HG03097 (cell line): ENCODE data around the gene ZNF205.

Experiments used
- ATAC-seq: cut with Tn5 transposase; IDR thresholded peaks from one replicate; pipeline ENCODE4 v1.9.1; 2021; ENCODE audit not compliant: unreplicated experiment, low FRiP score

ZNF205 gene

DNA sequence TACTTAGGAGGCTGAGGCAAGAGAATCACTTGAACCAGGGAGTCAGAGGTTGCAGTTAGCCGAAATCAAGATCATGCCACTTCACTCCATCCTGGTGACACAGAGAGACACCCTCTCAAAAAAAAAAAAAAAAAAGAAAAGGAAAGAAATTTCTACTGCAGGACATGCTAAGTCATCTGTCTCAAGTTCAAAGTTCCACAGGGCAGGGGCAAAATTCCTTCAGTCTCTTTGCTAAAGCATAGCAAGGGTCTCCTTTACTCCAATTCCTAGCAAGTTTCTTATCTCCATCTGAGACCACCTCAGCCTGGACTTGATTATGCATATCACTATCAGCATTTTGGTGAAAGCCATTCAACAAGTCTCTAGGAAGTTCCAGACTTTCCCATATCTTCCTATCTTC is 27.9 kb upstream of the ZNF205 start:
- no peak for ATAC-seq

DNA sequence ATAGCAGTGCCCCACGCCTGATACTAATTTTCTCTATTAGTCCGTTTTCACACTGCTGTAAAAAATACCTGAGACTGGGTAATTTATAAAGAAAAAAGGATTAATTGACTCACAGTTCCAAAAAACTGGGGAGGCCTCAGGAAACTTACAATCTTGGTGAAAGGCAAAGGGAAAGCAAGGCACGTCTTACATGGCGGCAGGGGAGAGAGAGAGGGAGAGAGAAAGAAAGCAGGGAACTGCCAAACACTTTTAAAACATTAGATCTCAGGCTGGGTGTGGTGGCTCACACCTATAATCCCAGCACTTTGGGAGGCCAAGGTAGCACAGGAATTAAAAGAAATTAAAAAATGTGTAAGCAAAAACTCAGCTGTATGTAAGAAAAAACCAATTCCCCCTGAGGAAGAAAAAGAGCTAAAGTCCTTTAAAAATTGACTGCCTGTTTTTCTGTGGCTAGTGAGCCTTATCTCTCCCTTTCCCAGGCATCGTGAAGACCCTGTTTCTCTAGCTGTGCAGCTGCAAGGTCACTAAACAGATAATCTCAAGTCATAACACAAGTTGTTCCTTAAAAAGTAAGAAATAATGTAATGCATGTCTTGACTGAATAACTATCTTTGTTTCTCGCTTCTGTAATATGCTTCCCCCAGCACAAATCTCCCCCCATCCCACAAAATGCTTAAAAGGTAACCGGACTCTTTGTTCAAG is 27.3 kb upstream of the ZNF205 start:
- no peak for ATAC-seq

DNA sequence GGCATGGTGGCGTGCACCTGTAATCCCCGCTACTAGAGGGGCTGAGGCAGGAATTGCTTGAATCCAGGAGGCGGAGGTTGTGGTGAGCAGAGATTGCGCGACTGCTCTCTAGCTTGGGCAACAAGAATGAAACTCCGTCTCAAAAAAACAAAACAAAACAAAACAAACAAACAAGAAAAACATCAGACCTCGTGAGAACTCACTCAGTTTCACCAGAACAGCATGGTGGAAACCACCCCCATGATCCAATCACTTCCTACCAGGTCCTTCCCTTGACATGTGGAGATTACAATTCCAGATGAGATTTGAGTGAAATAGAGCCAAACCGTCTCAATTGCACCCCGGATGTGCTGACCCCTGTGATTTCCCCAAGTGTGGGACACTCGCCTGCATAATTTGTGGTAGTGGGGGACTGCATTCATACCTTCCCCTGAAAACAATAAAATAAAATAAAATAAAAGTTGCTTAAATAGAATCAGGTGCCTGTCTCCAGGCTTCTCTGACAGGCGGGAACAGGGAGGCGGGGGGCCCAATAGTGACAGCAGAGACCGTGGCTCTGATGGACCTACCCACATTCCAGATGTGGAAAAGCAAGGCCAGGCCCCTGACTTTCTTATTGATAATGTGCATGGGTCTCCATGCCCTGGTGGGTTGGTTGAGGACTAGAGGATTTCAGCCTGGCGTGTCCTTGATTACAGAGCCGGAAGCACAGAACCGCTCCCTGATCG is 26.4 kb upstream of the ZNF205 start:
- ATAC-seq: no peak

DNA sequence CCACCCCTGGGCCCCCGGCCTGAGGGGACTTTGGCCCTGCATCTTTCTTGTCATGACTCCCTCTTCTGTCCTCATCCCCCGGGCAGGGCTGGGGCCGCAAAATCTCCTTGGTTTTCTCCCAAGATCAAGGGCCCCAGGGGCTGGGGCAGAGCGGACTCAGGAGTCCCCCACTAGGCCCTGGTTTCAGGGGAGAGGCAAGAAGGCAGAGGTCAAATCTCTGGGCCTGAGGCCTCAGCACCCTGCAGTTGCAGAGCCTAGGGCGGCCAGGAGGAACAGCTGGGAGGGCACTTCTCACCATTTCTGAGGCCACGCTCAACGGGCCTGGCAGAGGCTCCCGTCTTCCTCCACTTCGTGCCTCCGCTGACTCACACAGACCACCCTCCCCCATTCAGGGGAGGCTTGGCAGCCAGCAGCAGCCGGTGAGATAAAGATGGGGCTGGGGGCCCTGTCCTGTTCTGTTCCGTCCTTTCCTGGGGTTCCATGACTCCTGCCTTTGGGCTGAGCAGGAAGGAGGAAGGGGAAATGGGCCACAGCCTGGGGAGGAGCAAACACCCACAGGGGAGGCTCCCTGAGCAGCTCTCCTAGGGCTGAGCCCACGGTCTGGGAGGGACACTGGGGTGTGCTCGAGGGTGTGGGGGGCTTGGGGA is 25.7 kb upstream of the ZNF205 start:
- no peak for ATAC-seq

DNA sequence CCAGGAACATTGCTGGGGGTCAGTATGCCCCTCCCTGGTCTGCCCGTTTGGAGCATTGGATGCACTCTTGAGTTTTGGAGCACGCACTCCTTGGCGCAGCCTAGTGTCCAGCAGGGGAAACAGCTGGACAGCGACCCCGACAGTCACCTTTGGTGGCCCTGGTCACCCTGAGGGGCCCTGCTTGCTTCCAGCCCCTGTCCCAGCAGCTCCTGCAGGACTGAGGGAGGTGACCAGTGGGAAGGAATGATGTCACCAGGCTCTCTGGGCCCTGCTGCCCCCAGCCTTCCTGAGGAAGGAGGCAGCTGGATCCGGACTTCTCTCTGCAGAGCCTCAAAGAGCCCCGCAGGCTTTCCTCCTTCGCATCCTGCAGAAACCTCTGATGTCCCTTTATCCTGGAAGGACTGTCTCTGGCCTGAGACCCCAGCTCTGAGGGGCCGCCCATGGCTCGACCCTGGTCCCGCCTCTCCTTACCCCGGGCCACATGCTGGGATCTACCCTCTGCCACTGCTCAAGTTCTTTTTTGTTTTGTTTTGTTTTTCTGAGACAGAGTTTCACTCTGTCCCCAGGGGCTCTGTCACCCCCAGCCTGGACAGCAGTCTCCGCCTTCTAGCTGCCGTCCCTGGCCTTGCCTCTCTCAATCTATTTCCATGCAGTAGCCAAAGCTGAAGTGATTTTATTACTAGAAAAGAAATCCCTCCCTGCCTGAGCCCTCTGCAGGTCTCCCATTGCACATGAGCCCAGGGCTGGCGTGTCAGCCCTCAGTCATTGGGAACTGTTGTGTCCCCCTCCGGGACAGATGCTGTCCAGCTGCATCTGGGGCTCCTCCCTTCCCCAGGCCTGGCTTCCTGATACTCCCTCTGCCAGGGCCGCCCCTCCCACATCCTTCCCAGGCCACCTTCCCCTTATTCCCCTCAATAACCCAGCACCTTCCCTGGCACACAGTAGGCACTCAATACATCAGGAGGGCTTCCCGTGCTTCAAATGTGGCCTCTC is 24.8 kb upstream of the ZNF205 start:
- no peak for ATAC-seq

DNA sequence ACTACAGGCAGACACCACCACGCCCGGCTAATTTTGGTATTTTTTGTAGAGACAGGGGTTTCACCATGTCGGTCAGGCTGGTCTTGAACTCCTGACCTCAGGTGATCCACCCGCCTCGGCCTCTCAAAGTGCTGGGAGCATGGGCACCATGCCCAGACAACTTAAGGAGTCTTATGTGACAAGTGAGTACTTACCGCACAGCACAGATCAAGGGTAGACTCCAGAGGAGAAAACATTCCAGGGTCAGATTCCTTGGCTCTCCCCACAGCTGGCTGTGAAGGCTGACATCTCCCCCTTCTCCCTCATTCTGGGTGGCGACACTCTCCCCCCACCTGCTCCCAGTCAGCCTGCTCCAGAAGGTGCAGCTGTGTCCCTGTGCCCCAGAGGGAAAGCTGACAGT is 23.9 kb upstream of the ZNF205 start:
- ATAC-seq: no peak

DNA sequence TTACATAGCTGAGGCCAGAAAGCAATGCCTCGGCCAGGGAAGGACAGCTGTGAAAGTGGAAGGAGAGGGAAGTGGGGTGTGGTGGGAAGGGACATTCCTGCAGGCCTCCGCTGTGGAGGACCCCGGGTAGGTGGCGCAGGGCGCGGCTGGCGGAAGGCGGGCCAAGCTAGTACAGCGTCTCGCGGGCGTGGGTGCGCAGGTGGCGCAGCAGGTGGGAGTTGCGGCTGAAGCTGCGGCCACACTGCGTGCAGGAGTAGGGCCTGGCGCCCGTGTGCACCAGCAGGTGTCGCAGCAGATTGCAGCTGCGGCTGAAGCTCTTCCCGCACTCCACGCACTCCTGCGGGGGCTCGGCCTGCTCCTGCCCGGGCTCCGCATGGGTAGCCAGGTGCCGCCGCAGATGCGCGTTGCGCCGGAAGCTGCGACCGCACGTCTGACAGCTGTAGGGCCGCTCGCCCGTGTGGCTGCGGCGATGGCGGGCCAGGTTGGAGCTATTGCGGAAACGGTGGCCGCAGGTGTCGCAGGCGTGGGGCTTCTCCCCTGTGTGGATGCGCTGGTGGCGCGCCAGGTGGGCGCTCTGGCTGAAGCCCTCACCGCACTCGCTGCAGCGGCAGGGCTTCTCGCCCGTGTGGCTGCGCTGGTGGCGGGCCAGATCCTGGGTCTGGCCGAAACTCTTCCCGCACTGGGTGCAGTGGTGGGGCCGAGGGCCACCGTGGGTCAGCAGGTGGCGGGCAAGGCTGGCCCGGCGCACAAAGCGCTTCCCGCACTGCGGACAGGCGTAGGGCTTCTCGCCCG is 23.3 kb upstream of the ZNF205 start:
- ATAC-seq: no peak

DNA sequence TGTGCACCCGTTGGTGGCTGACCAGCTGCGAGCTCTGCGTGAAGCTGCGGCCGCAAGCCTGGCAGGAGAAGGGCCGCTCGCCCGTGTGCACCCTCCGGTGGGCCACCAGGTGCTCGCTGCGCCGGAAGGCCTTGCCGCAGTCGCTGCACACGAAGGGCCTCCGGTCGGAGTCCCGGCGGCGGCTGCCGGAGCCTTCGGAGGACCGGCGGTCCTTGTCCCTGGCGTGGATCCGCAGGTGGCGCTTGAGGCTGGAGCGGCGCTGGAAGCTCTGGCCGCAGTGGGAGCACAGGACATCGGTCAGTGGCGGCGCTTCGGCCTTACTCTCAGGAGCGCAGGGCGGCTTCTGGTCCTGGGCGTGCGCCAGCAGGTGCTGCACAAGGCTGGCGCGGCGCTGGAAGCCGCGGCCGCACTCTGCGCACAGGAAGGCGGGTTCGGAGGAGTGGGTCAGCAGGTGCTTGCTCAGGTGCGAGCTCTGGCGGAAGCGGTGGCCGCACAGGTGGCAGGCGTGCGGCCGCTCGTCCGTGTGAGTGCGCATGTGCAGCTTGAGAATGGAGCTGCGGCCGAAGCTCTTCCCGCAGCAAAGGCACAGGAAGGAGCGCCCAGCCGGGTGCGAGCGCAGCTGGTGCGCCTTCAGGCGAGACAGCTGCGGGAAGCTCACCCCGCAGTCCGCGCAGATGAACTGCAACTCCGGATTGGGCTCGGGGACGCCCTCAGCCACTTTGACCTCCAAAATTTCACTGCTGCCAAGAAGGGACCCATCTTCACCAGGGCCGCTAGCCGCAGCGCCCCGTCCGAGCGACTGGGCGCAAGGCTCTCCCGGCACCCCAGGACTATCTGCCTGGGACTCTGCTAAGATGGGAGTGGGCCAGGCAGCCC is 22.4 kb upstream of the ZNF205 start:
- no peak for ATAC-seq

DNA sequence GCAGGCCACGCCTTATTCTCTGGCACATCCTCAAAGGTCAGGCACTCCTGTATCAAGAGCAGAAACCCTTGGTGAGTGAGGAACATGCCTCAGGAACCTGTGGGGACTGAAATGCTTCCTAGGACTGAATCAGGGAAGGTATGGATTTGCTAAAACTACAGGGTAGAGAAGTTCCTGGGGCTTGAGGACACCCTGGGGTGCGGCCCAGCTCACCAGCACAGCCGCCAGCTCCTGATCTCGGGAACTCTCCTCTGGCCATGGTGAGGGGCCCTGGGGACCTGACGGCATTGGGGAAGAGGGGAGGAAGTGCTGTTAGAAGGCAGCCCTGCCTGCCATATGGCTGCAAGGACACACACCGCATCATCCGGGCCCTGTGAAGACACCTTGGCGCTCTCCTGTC is 20.8 kb upstream of the ZNF205 start:
- no peak for ATAC-seq

DNA sequence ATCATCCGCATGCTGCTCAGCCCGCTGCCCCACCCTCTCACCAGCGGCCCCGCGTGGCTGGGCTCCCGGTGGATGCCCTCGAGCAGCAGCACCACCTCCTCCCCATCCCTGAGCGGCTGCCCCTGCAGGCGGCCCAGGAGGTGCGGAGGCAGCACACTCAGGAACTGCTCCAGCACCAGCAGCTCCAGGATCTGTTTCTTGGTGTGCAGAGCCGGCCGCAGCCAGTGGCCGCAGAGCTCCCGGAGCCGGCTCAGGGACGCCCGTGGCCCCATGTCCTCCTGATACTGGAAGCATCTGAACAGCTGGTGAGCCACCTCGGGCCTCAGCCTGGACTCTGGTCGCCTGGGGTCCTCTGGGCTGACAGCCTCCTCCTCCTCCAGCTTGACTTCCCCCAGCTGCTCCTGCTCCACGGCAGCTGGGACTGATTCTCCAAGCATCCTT is 19.9 kb upstream of the ZNF205 start:
- ATAC-seq: no peak

DNA sequence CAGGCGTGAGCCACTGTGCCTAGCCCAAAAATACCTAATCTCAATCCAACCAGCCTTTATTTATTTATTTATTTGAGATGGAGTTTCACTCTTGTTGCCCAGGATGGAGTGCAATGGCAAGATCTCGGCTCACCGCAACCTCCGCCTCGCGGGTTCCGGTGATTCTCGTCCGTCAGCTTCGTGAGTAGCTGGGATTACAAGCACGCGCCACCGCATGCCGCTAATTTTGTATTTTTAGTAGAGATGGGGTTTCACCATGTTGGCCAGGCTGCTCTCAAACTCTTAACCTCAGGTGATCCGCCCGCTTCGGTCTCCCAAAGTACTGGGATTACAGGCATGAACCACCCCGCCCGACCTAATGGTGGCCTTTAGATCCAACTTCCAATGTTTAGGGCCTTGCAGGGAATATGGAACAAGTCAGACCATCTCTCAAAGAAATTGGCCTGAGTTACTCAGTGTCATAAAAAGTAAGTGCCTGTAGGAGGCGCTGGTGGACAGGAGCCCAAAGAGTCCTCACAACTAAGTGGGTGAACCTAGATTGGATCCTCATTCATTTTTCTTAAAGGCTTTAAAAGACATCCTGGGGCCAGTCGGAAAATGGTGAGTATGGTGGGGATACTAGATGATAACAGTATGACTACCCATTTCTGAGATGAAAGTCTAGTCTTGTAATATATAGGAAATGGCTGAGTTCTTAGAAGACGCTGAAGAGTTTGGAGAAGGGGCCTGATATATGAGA is 17.9 kb upstream of the ZNF205 start:
- no peak for ATAC-seq

DNA sequence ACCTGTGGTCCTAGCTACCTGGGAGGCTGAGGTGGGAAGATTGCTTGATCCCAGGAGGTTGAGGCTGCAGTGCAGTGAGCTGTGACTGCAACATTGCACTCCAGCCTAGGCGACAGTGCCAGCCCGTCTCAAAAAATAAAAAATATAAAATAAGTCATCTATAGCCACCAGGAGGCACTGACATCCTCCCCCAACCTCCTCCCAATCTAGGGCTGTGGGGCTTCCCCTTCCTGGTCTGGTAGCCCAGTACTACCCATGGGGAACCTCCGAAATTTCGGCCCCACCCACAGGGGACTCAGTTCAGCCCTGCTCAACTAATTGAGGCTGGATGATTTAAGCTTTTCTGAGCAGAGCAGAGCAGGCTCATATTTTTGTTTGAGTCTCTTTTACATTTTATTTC is 16.5 kb upstream of the ZNF205 start:
- no peak for ATAC-seq

DNA sequence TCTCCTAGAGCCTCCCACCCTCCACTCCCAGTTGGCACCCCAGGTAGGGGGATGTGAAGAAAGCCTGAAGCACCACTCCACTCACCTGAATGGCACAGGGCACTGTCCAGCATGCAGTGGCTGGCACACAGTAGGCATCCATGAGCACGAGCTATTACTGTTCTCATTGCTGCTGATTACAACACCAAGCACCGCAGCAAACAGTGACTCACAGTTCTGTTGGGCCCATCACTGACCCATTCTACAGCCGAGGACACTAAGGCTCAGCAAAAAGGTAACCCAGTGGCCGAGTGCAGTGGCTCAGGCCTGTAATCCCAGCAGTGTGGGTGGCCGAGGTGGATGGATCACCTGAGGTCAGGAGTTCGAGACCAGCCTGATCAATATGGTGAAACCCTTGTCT is 16.0 kb upstream of the ZNF205 start:
- ATAC-seq: no peak

DNA sequence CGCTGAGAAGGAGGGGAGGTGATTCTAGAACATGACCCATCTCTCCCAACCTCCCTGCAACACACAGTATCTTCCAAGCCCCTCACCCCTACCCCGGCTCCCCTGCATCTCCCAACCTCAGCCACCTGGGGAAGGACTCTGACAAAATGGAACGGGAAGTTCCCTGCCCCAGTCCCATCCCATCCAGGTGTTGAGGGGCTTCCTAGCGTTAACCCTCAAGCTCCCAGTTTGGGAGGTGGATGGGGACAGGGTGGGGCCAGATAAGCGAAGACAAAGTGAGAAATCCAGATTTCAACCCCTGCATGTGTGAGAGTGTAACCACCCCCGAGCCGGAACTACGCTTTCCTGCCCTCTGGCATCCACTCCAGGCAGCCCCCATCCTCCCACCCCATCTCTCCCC is 15.1 kb upstream of the ZNF205 start:
- no peak for ATAC-seq

DNA sequence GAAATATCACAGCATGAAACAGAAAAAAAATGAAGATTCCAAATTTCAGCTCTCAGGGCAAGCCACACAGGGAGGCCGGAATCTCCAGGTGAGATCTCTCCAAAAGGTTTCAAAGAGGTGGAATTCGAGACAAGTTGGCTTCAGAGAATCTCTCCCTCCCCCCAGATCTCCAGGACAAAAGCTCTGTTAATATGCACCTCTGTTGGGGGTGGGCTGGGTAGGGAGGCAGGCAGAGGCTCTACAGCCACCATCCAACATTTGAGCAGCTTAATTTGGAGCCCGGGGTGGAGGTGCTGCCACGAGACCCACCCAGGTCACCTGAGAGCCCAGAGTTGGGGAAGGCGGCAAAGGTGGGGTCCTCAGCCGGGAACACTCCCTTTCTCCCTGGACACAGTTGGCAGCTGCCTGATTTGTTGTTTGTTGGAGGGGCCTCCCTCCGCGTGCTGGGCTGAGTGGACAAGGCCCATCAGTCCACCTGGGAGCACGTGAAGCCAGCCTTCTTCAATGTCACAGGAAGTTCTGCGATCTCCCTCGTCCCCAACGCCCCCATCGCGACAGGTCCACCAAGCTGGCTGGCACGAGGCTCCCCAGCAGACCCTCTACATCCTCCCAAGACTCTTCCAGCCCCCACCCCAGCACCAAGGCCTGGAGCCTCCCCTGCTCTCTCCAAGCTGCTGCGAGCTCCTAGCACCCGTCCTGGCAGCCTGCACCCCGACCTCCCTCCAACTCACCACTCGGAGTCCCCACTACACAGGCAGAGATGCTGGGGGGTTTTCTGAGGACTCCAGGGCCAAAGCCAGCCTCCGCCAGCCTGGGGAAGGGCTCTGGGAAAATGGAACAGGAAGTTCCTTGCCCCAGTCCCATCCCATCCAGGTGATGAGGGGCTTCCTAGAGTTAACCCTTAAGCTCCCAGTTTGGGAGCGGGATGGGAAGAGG is 13.7 kb upstream of the ZNF205 start, which contains the start of gene ZSCAN10:
TSS of gene ZSCAN10 (minus strand) at position 836 of the 936 bp plus-strand sequence. CDS start 6,357 bp downstream, outside the sequence.
- no peak for ATAC-seq

DNA sequence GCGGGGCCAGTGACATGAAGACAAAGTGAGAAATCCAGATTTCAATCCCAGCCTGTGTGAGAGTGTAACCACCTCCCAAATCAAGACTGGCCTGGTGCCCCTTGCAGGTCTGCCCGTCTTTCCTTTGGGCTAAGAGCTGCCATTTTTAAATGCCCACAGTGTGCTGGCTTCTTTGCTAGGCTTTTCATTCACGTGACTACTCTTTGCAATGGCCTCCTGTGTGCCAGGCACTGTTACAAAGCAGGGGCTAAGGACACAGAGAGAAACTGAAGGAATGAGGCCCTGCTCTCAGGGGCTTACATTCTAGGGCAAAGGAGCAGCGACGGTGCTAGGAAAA is 13.0 kb upstream of the ZNF205 start:
- ATAC-seq: no peak
